ENCODE data around the gene OR6X1.
"Not testable (repeated sequence)": the region's sequence is repeated elsewhere in the genome, so short reads cannot be mapped to it uniquely, and the experiment has no call there.

The OR6X1 gene

GRCh38 chr11:123751781-123752180 is 2.5 kb downstream of the OR6X1 start:
- no peak for DNase-seq

- not testable (repeated sequence) for DNase-seq
These were observed 6.0 kb downstream of the OR6X1 start for GRCh38 chr11:123748349-123748748.

- no peak for DNase-seq
These were observed 8.4 kb downstream of the OR6X1 start for GRCh38 chr11:123745764-123746451.

GRCh38 chr11:123742724-123743120 is 11.6 kb downstream of the OR6X1 start:
- DNase-seq = no peak

- DNase-seq = no peak
These were observed 12.1 kb downstream of the OR6X1 start for GRCh38 chr11:123742031-123742723.

GRCh38 chr11:123741159-123742030 is 12.9 kb downstream of the OR6X1 start, which contains the start of gene ZNF202:
TSS of gene ZNF202 (minus strand) at chr11:123741660. CDS start at chr11:123730888, 10,772 bp downstream.
- peak; percentile 25 for DNase-seq

- no peak for DNase-seq
These were observed 13.5 kb downstream of the OR6X1 start for GRCh38 chr11:123740787-123741158.

- DNase-seq = no peak
These were observed 15.9 kb downstream of the OR6X1 start for GRCh38 chr11:123738374-123738773.

GRCh38 chr11:123736769-123737168 is 17.5 kb downstream of the OR6X1 start:
- no peak for DNase-seq

- no peak for DNase-seq
These were observed 24.7 kb downstream of the OR6X1 start for GRCh38 chr11:123729602-123730001.

GRCh38 chr11:123725995-123726655 is 28.2 kb downstream of the OR6X1 start:
- no peak for DNase-seq

- no peak for DNase-seq
These were observed 34.9 kb downstream of the OR6X1 start for GRCh38 chr11:123719452-123719851.

GRCh38 chr11:123718469-123718868 is 35.8 kb downstream of the OR6X1 start:
- DNase-seq = no peak

GRCh38 chr11:123718063-123718462 is 36.3 kb downstream of the OR6X1 start:
- no peak for DNase-seq

GRCh38 chr11:123712627-123713026 is 41.7 kb downstream of the OR6X1 start:
- not testable (repeated sequence) for DNase-seq

- DNase-seq = no peak
These were observed 46.6 kb downstream of the OR6X1 start for GRCh38 chr11:123707606-123708205.

GRCh38 chr11:123707206-123707605 is 47.1 kb downstream of the OR6X1 start:
- DNase-seq = no peak

GRCh38 chr11:123704341-123704740 is 50.0 kb downstream of the OR6X1 start:
- no peak for DNase-seq

Data from cortex of kidney (tissue), 1 donor.